GM12801 (cell line): ENCODE results near the gene UST.

Experiments used
- TF ChIP-seq, protein P1 (sequence below): IDR thresholded peaks from one replicate; pipeline ENCODE4 v1.5.1; 2011; ENCODE audit warnings: control low read depth; ENCODE audit not compliant: insufficient read length; ENCODE audit errors: extremely low read depth

The UST gene

GRCh38 chr6:148846778-148847761 is 100.2 kb downstream of the UST start:
- TF ChIP-seq, protein P1, sequence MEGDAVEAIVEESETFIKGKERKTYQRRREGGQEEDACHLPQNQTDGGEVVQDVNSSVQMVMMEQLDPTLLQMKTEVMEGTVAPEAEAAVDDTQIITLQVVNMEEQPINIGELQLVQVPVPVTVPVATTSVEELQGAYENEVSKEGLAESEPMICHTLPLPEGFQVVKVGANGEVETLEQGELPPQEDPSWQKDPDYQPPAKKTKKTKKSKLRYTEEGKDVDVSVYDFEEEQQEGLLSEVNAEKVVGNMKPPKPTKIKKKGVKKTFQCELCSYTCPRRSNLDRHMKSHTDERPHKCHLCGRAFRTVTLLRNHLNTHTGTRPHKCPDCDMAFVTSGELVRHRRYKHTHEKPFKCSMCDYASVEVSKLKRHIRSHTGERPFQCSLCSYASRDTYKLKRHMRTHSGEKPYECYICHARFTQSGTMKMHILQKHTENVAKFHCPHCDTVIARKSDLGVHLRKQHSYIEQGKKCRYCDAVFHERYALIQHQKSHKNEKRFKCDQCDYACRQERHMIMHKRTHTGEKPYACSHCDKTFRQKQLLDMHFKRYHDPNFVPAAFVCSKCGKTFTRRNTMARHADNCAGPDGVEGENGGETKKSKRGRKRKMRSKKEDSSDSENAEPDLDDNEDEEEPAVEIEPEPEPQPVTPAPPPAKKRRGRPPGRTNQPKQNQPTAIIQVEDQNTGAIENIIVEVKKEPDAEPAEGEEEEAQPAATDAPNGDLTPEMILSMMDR: no peak

GRCh38 chr6:148848915-148849314 is 102.1 kb downstream of the UST start:
- TF ChIP-seq, protein P1: no peak

- TF ChIP-seq, protein P1: no peak
Observed at GRCh38 chr6:148850964-148851363, 104.1 kb downstream of the UST start.

GRCh38 chr6:148851683-148852556 is 105.1 kb downstream of the UST start:
- TF ChIP-seq, protein P1: no peak

DNA sequence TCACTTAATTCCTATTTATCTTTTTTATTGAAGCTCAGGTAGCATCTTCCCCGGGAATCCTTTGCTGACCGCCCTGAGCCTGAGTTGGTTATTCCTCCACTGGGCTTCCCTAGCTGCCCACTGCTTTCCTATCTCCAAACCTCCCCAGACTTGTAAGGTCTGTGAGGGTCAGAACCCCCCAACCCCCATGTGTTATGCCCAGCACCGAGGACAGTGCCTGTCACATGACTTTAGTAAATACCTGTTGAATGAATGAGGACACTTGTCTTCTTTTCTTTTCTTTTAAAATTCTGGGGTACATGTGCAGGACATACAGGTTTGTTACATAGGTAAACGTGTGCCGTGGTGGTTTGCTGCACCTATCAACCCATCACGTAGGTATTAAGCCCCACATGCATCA is 105.9 kb downstream of the UST start:
- TF ChIP-seq, protein P1: no peak

- TF ChIP-seq, protein P1: no peak
Observed at GRCh38 chr6:148854096-148854495, 107.3 kb downstream of the UST start.

DNA sequence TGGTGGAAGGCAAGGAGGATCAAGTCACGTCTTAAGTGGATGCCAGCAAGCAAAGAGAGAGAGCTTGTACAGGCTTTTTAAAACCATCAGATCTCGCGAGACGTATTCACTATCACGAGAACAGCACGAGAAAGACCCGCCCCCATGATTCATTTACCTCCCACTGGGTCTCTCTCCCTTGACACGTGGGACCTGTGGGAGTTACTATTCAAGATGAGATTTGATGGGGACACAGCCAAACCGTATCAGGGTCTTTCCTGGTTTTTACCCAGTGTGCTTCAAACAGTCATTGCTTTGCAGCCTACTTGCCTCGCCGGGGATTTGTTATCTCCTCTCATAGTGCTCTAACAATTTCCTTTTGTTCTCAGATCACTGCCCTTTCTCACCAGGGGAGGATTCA is 108.2 kb downstream of the UST start:
- TF ChIP-seq, protein P1: no peak
